LNCAP (cell line): Measurements from ENCODE around the gene UBE2G1.

ENCODE experiments used
- CTCF ChIP-seq: fragments of 450-650 bp; IDR thresholded peaks from 2 replicates; pipeline ENCODE4 v1.5.1; 2017; ENCODE audit warnings: mild to moderate bottlenecking

UBE2G1 gene

GRCh38 chr17:4262703-4263102, 103.8 kb downstream of the UBE2G1 start:
- TF ChIP-seq CTCF, result no peak

GRCh38 chr17:4261452-4261851, 105.0 kb downstream of the UBE2G1 start:
- no peak for TF ChIP-seq CTCF

- no peak for TF ChIP-seq CTCF
Measured at GRCh38 chr17:4258867-4259266, 107.6 kb downstream of the UBE2G1 start.

GRCh38 chr17:4256952-4257351, 109.5 kb downstream of the UBE2G1 start:
- no peak for TF ChIP-seq CTCF

GRCh38 chr17:4250887-4251286, 115.6 kb downstream of the UBE2G1 start:
- no peak for TF ChIP-seq CTCF

- peak; percentile 50 for TF ChIP-seq CTCF
Measured at GRCh38 chr17:4249452-4250029, 116.9 kb downstream of the UBE2G1 start.

GRCh38 chr17:4248504-4249277, 117.8 kb downstream of the UBE2G1 start:
- no peak for TF ChIP-seq CTCF
